ENCODE results near the gene SAMD11.

SAMD11 gene

DNA sequence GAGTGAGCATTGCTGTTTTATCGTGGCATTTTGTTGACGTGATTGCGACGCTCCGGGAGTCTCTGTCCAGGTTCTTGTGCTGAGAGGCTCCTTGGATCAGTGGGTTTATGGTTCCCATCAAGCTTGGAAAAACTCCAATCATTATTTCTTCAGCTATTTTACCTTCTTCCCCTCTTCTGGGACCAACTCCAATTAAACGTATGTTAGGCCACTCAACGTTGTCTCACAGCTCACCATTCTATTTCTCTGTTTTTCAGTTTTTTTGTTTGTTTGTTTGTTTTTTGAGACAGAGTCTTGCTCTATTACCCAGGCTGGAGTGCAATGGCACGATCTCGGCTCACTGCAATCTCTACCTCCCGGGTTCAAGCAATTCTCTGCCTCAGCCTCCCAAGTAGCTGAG, 68.2 kb downstream of the SAMD11 start:
- TF ChIP-seq SPI1 (IDR thresholded peaks at IDR 0.05; ENCODE audit: borderline replicate concordance, low read depth) (no peak), GABPA (IDR thresholded peaks at IDR 0.05; ENCODE audit: low read depth) (no peak), POLR2AphosphoS5 (IDR thresholded peaks at IDR 0.05; ENCODE audit: low read depth) (no peak)
- TF ChIP-seq, protein P1, sequence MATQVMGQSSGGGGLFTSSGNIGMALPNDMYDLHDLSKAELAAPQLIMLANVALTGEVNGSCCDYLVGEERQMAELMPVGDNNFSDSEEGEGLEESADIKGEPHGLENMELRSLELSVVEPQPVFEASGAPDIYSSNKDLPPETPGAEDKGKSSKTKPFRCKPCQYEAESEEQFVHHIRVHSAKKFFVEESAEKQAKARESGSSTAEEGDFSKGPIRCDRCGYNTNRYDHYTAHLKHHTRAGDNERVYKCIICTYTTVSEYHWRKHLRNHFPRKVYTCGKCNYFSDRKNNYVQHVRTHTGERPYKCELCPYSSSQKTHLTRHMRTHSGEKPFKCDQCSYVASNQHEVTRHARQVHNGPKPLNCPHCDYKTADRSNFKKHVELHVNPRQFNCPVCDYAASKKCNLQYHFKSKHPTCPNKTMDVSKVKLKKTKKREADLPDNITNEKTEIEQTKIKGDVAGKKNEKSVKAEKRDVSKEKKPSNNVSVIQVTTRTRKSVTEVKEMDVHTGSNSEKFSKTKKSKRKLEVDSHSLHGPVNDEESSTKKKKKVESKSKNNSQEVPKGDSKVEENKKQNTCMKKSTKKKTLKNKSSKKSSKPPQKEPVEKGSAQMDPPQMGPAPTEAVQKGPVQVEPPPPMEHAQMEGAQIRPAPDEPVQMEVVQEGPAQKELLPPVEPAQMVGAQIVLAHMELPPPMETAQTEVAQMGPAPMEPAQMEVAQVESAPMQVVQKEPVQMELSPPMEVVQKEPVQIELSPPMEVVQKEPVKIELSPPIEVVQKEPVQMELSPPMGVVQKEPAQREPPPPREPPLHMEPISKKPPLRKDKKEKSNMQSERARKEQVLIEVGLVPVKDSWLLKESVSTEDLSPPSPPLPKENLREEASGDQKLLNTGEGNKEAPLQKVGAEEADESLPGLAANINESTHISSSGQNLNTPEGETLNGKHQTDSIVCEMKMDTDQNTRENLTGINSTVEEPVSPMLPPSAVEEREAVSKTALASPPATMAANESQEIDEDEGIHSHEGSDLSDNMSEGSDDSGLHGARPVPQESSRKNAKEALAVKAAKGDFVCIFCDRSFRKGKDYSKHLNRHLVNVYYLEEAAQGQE (IDR thresholded peaks at IDR 0.05; ENCODE audit: insufficient replicate concordance, low read depth), result no peak
- TF ChIP-seq, protein P2, sequence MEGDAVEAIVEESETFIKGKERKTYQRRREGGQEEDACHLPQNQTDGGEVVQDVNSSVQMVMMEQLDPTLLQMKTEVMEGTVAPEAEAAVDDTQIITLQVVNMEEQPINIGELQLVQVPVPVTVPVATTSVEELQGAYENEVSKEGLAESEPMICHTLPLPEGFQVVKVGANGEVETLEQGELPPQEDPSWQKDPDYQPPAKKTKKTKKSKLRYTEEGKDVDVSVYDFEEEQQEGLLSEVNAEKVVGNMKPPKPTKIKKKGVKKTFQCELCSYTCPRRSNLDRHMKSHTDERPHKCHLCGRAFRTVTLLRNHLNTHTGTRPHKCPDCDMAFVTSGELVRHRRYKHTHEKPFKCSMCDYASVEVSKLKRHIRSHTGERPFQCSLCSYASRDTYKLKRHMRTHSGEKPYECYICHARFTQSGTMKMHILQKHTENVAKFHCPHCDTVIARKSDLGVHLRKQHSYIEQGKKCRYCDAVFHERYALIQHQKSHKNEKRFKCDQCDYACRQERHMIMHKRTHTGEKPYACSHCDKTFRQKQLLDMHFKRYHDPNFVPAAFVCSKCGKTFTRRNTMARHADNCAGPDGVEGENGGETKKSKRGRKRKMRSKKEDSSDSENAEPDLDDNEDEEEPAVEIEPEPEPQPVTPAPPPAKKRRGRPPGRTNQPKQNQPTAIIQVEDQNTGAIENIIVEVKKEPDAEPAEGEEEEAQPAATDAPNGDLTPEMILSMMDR (IDR thresholded peaks at IDR 0.05; ENCODE audit: insufficient read depth, low read length), result no peak
- Histone ChIP-seq H3K4me3 (replicated peaks; ENCODE audit: insufficient read depth, low read length) (no peak overlapping the region), H3K27me3 (ENCODE audit: insufficient read depth, poor library complexity, severe bottlenecking) (peaks cover 18% of the 10 kb centered on the region), H3K27ac (replicated peaks) (no peak overlapping the region)
- DNase-seq (ENCODE audit: low read depth in 1 of 2, low spot score in 1 of 2), result no peak

DNA sequence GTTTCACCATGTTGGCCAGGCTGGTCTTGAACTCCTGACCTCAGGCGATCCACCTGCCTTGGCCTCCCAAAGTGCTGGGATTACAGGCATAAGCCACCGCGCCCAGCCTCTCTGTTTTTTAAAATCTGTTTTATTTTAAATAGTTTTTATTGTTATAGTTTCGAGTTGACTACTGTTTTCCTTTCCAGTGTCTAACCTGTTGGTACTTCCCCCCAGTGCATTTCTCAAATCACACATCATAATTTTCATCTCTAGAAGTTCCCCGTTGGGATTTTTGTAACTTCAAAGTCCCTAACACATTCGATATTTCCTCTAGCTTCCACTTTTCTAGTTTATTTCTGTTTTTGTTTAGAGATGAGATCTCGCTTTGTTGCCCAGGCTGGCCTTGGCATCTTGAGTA, 68.6 kb downstream of the SAMD11 start:
- DNase-seq (ENCODE audit: low read depth in 1 of 2, low spot score in 1 of 2), result no peak
- no peak overlapping the region for H3K4me3 ChIP-seq (replicated peaks; ENCODE audit: insufficient read depth, low read length)
- TF ChIP-seq SPI1 (IDR thresholded peaks at IDR 0.05; ENCODE audit: borderline replicate concordance, low read depth), result no peak
- TF ChIP-seq GABPA (IDR thresholded peaks at IDR 0.05; ENCODE audit: low read depth), result no peak
- TF ChIP-seq, protein P1 (IDR thresholded peaks at IDR 0.05; ENCODE audit: insufficient replicate concordance, low read depth), result no peak
- TF ChIP-seq, protein P2 (IDR thresholded peaks at IDR 0.05; ENCODE audit: insufficient read depth, low read length), result no peak
- no peak for TF ChIP-seq POLR2AphosphoS5 (IDR thresholded peaks at IDR 0.05; ENCODE audit: low read depth)
- peaks cover 23% of the 10 kb centered on the region for H3K27me3 ChIP-seq (ENCODE audit: insufficient read depth, poor library complexity, severe bottlenecking)
- no peak overlapping the region for H3K27ac ChIP-seq (replicated peaks)

DNA sequence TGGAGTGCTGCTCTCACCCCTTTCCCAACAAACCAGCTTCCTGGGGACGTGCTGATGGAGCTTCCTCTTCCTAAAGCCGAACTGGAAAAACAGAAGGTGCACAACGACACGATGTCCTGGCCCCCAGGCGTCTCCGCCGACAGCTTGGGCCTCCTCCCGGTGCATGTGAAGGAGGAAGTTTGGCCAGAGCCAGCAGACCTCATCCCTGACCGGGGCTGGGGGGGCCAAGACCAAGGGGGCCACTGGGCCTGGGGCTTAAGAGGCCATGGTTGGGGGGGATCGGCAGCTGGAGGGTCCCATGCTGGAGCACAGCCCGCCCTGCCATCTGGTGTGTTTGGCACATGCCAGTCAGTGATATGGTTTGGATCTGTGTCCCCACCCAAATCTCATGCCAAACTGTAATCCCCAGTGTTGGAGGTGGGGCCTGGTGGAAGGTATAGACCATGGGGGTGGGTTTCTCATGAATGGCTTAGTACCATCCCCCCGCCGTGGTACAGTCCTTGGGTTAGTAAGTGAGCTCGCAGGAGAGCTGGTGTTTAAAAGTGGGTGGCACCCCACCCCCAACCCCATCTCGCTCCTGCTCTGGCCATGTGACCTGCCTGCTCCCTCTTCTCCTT, 69.8 kb downstream of the SAMD11 start:
- TF ChIP-seq, protein P1 (IDR thresholded peaks at IDR 0.05; ENCODE audit: insufficient replicate concordance, low read depth), result no peak
- TF ChIP-seq SPI1 (IDR thresholded peaks at IDR 0.05; ENCODE audit: borderline replicate concordance, low read depth), result no peak
- TF ChIP-seq, protein P2 (IDR thresholded peaks at IDR 0.05; ENCODE audit: insufficient read depth, low read length), result no peak
- no peak for TF ChIP-seq POLR2AphosphoS5 (IDR thresholded peaks at IDR 0.05; ENCODE audit: low read depth)
- TF ChIP-seq GABPA (IDR thresholded peaks at IDR 0.05; ENCODE audit: low read depth), result no peak
- Histone ChIP-seq H3K27ac (replicated peaks) (no peak overlapping the region), H3K27me3 (ENCODE audit: insufficient read depth, poor library complexity, severe bottlenecking) (peaks cover 34% of the 10 kb centered on the region)

More for the DNA sequence above, 69.8 kb downstream of the SAMD11 start:
- H3K4me3 ChIP-seq (replicated peaks; ENCODE audit: insufficient read depth, low read length), result no peak overlapping the region
- no peak for DNase-seq (ENCODE audit: low read depth in 1 of 2, low spot score in 1 of 2)
